AG09309 (cell line): ENCODE data around the gene SPIRE1.
"Not testable (repeated sequence)": the region's sequence is repeated elsewhere in the genome, so short reads cannot be mapped to it uniquely, and the experiment has no call there.

ENCODE experiments used
- DNase-seq: peaks from one replicate; pipeline ENCODE4 v3.0.0-alpha.2; 2010; ENCODE audit warnings: low read depth
- H3K4me3 ChIP-seq: 2 replicates; pipeline ENCODE4 v1.5.1; 2011; ENCODE audit warnings: mild to moderate bottlenecking, low read depth, low read length, moderate library complexity; ENCODE audit not compliant: control insufficient read depth
- CTCF ChIP-seq: IDR thresholded peaks from 2 replicates; pipeline ENCODE4 v1.5.1; 2011; ENCODE audit warnings: mild to moderate bottlenecking, low read depth, low read length, inconsistent platforms; ENCODE audit not compliant: insufficient read depth, control insufficient read depth; ENCODE audit errors: missing control alignments

SPIRE1 gene

DNA sequence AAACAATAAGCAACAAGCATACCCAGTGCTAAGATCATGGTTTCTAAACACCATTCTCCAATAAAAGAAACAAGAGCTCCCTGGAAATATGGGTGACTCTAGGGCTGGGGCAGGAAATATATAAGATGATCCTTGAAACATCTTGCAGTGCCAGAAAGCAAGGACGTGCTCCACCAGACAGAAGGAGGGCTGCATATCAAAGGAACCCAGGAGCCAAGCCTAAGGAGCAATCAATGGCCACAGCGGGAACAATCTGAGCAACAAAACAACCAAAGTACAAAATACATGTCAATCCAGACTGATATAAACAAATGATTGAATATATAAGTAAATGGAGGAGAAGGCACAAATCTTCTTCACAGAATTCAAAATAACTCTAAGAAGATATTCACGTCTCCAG lies 10.1 kb downstream of the SPIRE1 start:
- TF ChIP-seq CTCF, result no peak
- H3K4me3 ChIP-seq, result no peak overlapping the region
- no peak for DNase-seq

DNA sequence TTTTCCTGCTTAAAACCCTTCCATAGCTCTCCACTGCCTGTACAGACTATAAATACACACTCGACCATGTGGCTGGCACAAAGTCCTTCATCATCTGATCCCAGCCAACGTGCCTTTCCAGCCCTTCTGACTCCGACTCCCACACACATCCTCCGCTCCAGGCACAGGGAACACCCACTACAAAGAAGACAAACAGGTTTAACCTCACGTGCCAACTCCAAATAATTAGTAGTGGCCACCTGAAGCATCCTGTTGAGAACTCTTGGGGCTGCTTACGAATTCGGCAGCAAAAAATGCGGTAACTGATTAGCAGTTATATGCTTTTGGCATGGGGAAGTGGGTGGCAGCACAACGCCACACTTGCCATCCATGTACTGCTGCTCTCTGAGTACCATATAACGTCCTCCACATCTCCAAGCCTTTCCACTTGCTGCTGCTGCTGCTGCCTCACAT lies 12.1 kb downstream of the SPIRE1 start:
- DNase-seq, result no peak
- no peak overlapping the region for H3K4me3 ChIP-seq
- no peak for TF ChIP-seq CTCF

GRCh38 chr18:12645254-12645653 lies 12.7 kb downstream of the SPIRE1 start:
- H3K4me3 ChIP-seq, result no peak overlapping the region
- no peak for TF ChIP-seq CTCF
- no peak for DNase-seq

- DNase-seq, H3K4me3 ChIP-seq: not testable (repeated sequence)
Observed at GRCh38 chr18:12643756-12644155, 14.2 kb downstream of the SPIRE1 start.

DNA sequence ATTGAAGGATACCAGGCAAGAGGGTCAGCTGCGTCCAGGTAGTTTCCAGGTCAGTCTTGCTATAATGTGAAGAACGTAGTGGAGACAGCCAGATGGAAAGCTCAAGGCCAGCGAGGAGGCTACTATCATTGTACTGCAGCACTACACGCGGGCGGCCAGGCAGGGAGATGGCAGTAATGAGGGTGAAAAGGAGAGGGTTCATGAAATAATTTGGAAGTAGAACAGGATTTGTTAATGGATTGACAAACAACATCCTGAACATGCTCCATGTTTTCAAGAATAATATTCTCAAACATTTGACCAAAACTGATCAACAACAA lies 17.1 kb downstream of the SPIRE1 start:
- TF ChIP-seq CTCF, result no peak
- H3K4me3 ChIP-seq, result no peak overlapping the region

GRCh38 chr18:12639990-12640880 lies 17.7 kb downstream of the SPIRE1 start:
- no peak for TF ChIP-seq CTCF
- no peak overlapping the region for H3K4me3 ChIP-seq
- DNase-seq, result no peak

More for the DNA sequence above, 17.1 kb downstream of the SPIRE1 start:
- no peak for DNase-seq

- no peak for DNase-seq
- H3K4me3 ChIP-seq, result no peak overlapping the region
- TF ChIP-seq CTCF, result no peak
Observed at GRCh38 chr18:12638644-12639124, 19.2 kb downstream of the SPIRE1 start.
